Endothelial cell of umbilical vein (primary cell): ENCODE measurements around the gene GALNT14.

Experiments
- CTCF ChIP-seq, 2 donors: IDR thresholded peaks; 1 replicate in 1 of 2; 2 replicates in 1 of 2; pipeline ENCODE4 v1.5.1; 2011; ENCODE audit warnings: low read length in 2 of 2, mild to moderate bottlenecking in 2 of 2, moderate library complexity in 2 of 2, control low read depth in 1 of 2, inconsistent platforms in 1 of 2, low read depth in 1 of 2; ENCODE audit not compliant: insufficient read depth in 1 of 2; ENCODE audit errors: extremely low read depth in 1 of 2
- GATA2 ChIP-seq: IDR thresholded peaks from 2 replicates; pipeline ENCODE4 v1.7.0; 2011; ENCODE audit warnings: low read depth, mild to moderate bottlenecking, moderate library complexity, mixed read lengths, low read length; ENCODE audit not compliant: insufficient read length, insufficient read depth

GRCh38 chr2:31136000-31136399 lies 2.2 kb downstream of the GALNT14 start:
- no peak for TF ChIP-seq CTCF (IDR thresholded peaks at IDR 0.05; ENCODE audit: extremely low read depth in 1 of 2, insufficient read depth in 1 of 2, low read depth in 1 of 2, low read length in 2 of 2)
- TF ChIP-seq GATA2 = no peak
